Type B pancreatic cell (in vitro differentiated cells): ENCODE data around the gene PRSS56. TPM values are rescaled to one million over a fixed set of nuclear protein-coding genes. Genes with fewer than 3 reads are reported as not detected.

Experiments used
- DNase-seq: peaks from one replicate; pipeline ENCODE4 v3.0.0; 2021; ENCODE audit warnings: mixed read lengths; ENCODE audit not compliant: unreplicated experiment; ENCODE audit errors: extremely low spot score
- H3K27ac Mint-ChIP-seq: 2 replicates; pipeline ENCODE4 v1.8.0; 2021; ENCODE audit warnings: mild to moderate bottlenecking, mixed read lengths
- H3K27me3 Mint-ChIP-seq: 2 replicates; pipeline ENCODE4 v1.8.0; 2021; ENCODE audit warnings: mixed read lengths
- H3K36me3 Mint-ChIP-seq: 2 replicates; pipeline ENCODE4 v1.8.0; 2021; ENCODE audit warnings: mixed read lengths
- H3K4me1 Mint-ChIP-seq: one replicate; pipeline ENCODE4 v1.8.0; 2021; ENCODE audit warnings: mixed read lengths; ENCODE audit not compliant: unreplicated experiment
- H3K4me3 Mint-ChIP-seq: 2 replicates; pipeline ENCODE4 v1.8.0; 2021; ENCODE audit warnings: mild to moderate bottlenecking, mixed read lengths
- H3K9me3 Mint-ChIP-seq: 2 replicates; pipeline ENCODE4 v1.8.0; 2021; ENCODE audit warnings: mixed read lengths
- CTCF ChIP-seq: fragments of 200-600 bp; sonication (generic); conservative IDR thresholded peaks from 2 replicates; pipeline ENCODE4 v1.5.0; 2021; ENCODE audit warnings: antibody characterized with exemption, mild to moderate bottlenecking
- total RNA-seq: library from RNA; stranded (reverse); gene quantifications from 2 replicates; pipeline ENCODE4 v1.2.1, GENCODE V29; 2021; ENCODE audit warnings: low replicate concordance

The PRSS56 gene
- total RNA-seq, 1 donor from 2014 or later = 0.34 TPM

GRCh38 chr2:232493701-232494474 lies 26.3 kb upstream of the PRSS56 start:
- Mint-ChIP-seq H3K36me3 (no peaks in the 10 kb centered on the region), H3K4me3 (no peak overlapping the region), H3K27me3 (peaks cover 62% of the 10 kb centered on the region), H3K9me3 (no peaks in the 10 kb centered on the region), H3K4me1 (no peaks in the 10 kb centered on the region), H3K27ac (no peak overlapping the region)
- TF ChIP-seq CTCF = no peak
- DNase-seq = no peak

- Mint-ChIP-seq H3K36me3 (no peaks in the 10 kb centered on the region), H3K4me1 (no peaks in the 10 kb centered on the region)
Measured at GRCh38 chr2:232494542-232494941, 25.6 kb upstream of the PRSS56 start.

GRCh38 chr2:232495292-232495691 lies 24.9 kb upstream of the PRSS56 start:
- H3K9me3 Mint-ChIP-seq = no peaks in the 10 kb centered on the region
- no peak for TF ChIP-seq CTCF
- no peaks in the 10 kb centered on the region for H3K4me1 Mint-ChIP-seq
- H3K4me3 Mint-ChIP-seq = no peak overlapping the region
- H3K27me3 Mint-ChIP-seq = peaks cover 56% of the 10 kb centered on the region
- H3K27ac Mint-ChIP-seq = no peak overlapping the region
- no peak for DNase-seq
- H3K36me3 Mint-ChIP-seq = no peaks in the 10 kb centered on the region

More at GRCh38 chr2:232494542-232494941, 25.6 kb upstream of the PRSS56 start:
- TF ChIP-seq CTCF = no peak
- H3K27me3 Mint-ChIP-seq = peaks cover 59% of the 10 kb centered on the region
- DNase-seq = no peak
- no peak overlapping the region for H3K27ac Mint-ChIP-seq
- no peak overlapping the region for H3K4me3 Mint-ChIP-seq
- no peaks in the 10 kb centered on the region for H3K9me3 Mint-ChIP-seq

GRCh38 chr2:232496501-232497270 lies 23.5 kb upstream of the PRSS56 start:
- Mint-ChIP-seq H3K4me3 (no peak overlapping the region), H3K9me3 (no peaks in the 10 kb centered on the region), H3K27ac (no peak overlapping the region), H3K27me3 (peaks cover 51% of the 10 kb centered on the region), H3K36me3 (no peaks in the 10 kb centered on the region), H3K4me1 (no peaks in the 10 kb centered on the region)
- DNase-seq = no peak
- no peak for TF ChIP-seq CTCF

GRCh38 chr2:232497348-232497747 lies 22.8 kb upstream of the PRSS56 start:
- TF ChIP-seq CTCF = no peak
- no peaks in the 10 kb centered on the region for H3K36me3 Mint-ChIP-seq
- DNase-seq = no peak
- no peaks in the 10 kb centered on the region for H3K9me3 Mint-ChIP-seq
- H3K27ac Mint-ChIP-seq = no peak overlapping the region
- peaks cover 47% of the 10 kb centered on the region for H3K27me3 Mint-ChIP-seq
- no peaks in the 10 kb centered on the region for H3K4me1 Mint-ChIP-seq
- H3K4me3 Mint-ChIP-seq = no peak overlapping the region
